KOPT-K1 (cell line): ENCODE results near the gene KRT33A.

Experiments
- H3K27ac ChIP-seq: fragments of 200-600 bp; sonication (generic); 2 replicates; pipeline ENCODE4 v1.5.1; 2016; ENCODE audit warnings: antibody characterized with exemption, mild to moderate bottlenecking, low read depth, low read length; ENCODE audit not compliant: poor library complexity, severe bottlenecking
- H3K36me3 ChIP-seq: fragments of 200-600 bp; sonication (generic); 2 replicates; pipeline ENCODE4 v1.5.1; 2017; ENCODE audit warnings: antibody characterized with exemption, mild to moderate bottlenecking, low read length, moderate library complexity; ENCODE audit not compliant: insufficient read depth
- H3K9me3 ChIP-seq: fragments of 200-600 bp; sonication (generic); 2 replicates; pipeline ENCODE4 v1.5.1; 2017; ENCODE audit warnings: antibody characterized with exemption, low read length, mild to moderate bottlenecking; ENCODE audit not compliant: insufficient read depth, poor library complexity, severe bottlenecking

Gene KRT33A

GRCh38 chr17:41345992-41346391 is 4.6 kb downstream of the KRT33A start:
- peaks cover 28% of the 10 kb centered on the region for H3K9me3 ChIP-seq
- H3K36me3 ChIP-seq: no peaks in the 10 kb centered on the region
- no peak overlapping the region for H3K27ac ChIP-seq

- no peaks in the 10 kb centered on the region for H3K36me3 ChIP-seq
- no peak overlapping the region for H3K27ac ChIP-seq
- H3K9me3 ChIP-seq: peaks cover 32% of the 10 kb centered on the region
Observed at GRCh38 chr17:41343029-41343428, 7.6 kb downstream of the KRT33A start.

GRCh38 chr17:41340934-41341861 is 9.4 kb downstream of the KRT33A start:
- Histone ChIP-seq H3K27ac (no peak overlapping the region), H3K9me3 (peaks cover 32% of the 10 kb centered on the region), H3K36me3 (no peaks in the 10 kb centered on the region)

- H3K27ac ChIP-seq: no peak overlapping the region
- H3K9me3 ChIP-seq: peaks cover 32% of the 10 kb centered on the region
- H3K36me3 ChIP-seq: no peaks in the 10 kb centered on the region
Observed at GRCh38 chr17:41340494-41340893, 10.1 kb downstream of the KRT33A start.

- Histone ChIP-seq H3K36me3 (no peaks in the 10 kb centered on the region), H3K9me3 (peaks cover 32% of the 10 kb centered on the region), H3K27ac (no peak overlapping the region)
Observed at GRCh38 chr17:41339571-41340172, 11.0 kb downstream of the KRT33A start.

GRCh38 chr17:41338961-41339485 is 11.6 kb downstream of the KRT33A start:
- H3K27ac ChIP-seq: no peak overlapping the region
- H3K9me3 ChIP-seq: peaks cover 30% of the 10 kb centered on the region
- no peaks in the 10 kb centered on the region for H3K36me3 ChIP-seq

GRCh38 chr17:41335747-41336146 is 14.9 kb downstream of the KRT33A start:
- H3K9me3 ChIP-seq: peaks cover 2% of the 10 kb centered on the region
- no peak overlapping the region for H3K27ac ChIP-seq
- H3K36me3 ChIP-seq: no peaks in the 10 kb centered on the region

GRCh38 chr17:41334385-41335305 is 16.0 kb downstream of the KRT33A start:
- Histone ChIP-seq H3K9me3 (no peaks in the 10 kb centered on the region), H3K27ac (no peak overlapping the region), H3K36me3 (no peaks in the 10 kb centered on the region)

GRCh38 chr17:41333836-41334235 is 16.8 kb downstream of the KRT33A start:
- Histone ChIP-seq H3K36me3 (no peaks in the 10 kb centered on the region), H3K9me3 (no peaks in the 10 kb centered on the region), H3K27ac (no peak overlapping the region)

GRCh38 chr17:41333098-41333497 is 17.5 kb downstream of the KRT33A start:
- Histone ChIP-seq H3K36me3 (no peaks in the 10 kb centered on the region), H3K27ac (no peak overlapping the region), H3K9me3 (no peaks in the 10 kb centered on the region)

GRCh38 chr17:41332239-41332638 is 18.4 kb downstream of the KRT33A start:
- Histone ChIP-seq H3K36me3 (no peaks in the 10 kb centered on the region), H3K9me3 (no peaks in the 10 kb centered on the region), H3K27ac (no peak overlapping the region)

- Histone ChIP-seq H3K36me3 (no peaks in the 10 kb centered on the region), H3K9me3 (no peaks in the 10 kb centered on the region), H3K27ac (no peak overlapping the region)
Observed at GRCh38 chr17:41331606-41332005, 19.0 kb downstream of the KRT33A start.

GRCh38 chr17:41329279-41329948 is 21.2 kb downstream of the KRT33A start:
- H3K36me3 ChIP-seq: no peaks in the 10 kb centered on the region
- no peaks in the 10 kb centered on the region for H3K9me3 ChIP-seq
- H3K27ac ChIP-seq: no peak overlapping the region

- no peak overlapping the region for H3K27ac ChIP-seq
- no peaks in the 10 kb centered on the region for H3K36me3 ChIP-seq
- no peaks in the 10 kb centered on the region for H3K9me3 ChIP-seq
Observed at GRCh38 chr17:41328207-41328606, 22.4 kb downstream of the KRT33A start.
